Tibial nerve (tissue), 4 donors: ENCODE measurements around the gene POU1F1.

Experiments
- EP300 ChIP-seq, 2 donors: sonication (generic); formaldehyde crosslinking; IDR thresholded peaks; one replicate each; pipeline ENCODE4 v1.6.1; 2017; ENCODE audit warnings: antibody characterized with exemption in 2 of 2, mild to moderate bottlenecking in 1 of 2
- POLR2A ChIP-seq, 2 donors: fragments of 450-650 bp; IDR thresholded peaks; one replicate each; pipeline ENCODE4 v1.6.1; 2017; ENCODE audit warnings: antibody characterized with exemption in 2 of 2, mild to moderate bottlenecking in 2 of 2, moderate library complexity in 2 of 2
- TF ChIP-seq, protein P1 (sequence below), 5 experiments: fragments of 200-600 bp in 3 of 5; fragments of 450-650 bp in 2 of 5; sonication (generic) in 3 of 5; IDR thresholded peaks; one replicate each; pipeline ENCODE4 v1.5.1; 2016 to 2019; ENCODE audit warnings: antibody characterized with exemption in 5 of 5, mild to moderate bottlenecking in 3 of 5, moderate library complexity in 2 of 5

- TF ChIP-seq POLR2A (IDR thresholded peaks at IDR 0.05) (no peak), EP300 (IDR thresholded peaks at IDR 0.05) (no peak)
- TF ChIP-seq, protein P1, sequence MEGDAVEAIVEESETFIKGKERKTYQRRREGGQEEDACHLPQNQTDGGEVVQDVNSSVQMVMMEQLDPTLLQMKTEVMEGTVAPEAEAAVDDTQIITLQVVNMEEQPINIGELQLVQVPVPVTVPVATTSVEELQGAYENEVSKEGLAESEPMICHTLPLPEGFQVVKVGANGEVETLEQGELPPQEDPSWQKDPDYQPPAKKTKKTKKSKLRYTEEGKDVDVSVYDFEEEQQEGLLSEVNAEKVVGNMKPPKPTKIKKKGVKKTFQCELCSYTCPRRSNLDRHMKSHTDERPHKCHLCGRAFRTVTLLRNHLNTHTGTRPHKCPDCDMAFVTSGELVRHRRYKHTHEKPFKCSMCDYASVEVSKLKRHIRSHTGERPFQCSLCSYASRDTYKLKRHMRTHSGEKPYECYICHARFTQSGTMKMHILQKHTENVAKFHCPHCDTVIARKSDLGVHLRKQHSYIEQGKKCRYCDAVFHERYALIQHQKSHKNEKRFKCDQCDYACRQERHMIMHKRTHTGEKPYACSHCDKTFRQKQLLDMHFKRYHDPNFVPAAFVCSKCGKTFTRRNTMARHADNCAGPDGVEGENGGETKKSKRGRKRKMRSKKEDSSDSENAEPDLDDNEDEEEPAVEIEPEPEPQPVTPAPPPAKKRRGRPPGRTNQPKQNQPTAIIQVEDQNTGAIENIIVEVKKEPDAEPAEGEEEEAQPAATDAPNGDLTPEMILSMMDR (IDR thresholded peaks at IDR 0.05) = no peak
Measured at GRCh38 chr3:87261925-87262324, 14.5 kb downstream of the POU1F1 start.
